GM06990 (cell line): ENCODE data around the gene CLTB.

Source experiments
- DNase-seq: peaks from one replicate; pipeline ENCODE4 v3.0.0-alpha.2; 2011; ENCODE audit not compliant: insufficient read length; ENCODE audit errors: extremely low read depth
- H3K27me3 ChIP-seq: replicated peaks from 2 replicates; pipeline ENCODE4 v1.6.0; 2011; ENCODE audit warnings: low read length; ENCODE audit not compliant: control insufficient read depth, insufficient read depth
- H3K36me3 ChIP-seq: 2 replicates; pipeline ENCODE4 v1.5.1; 2011; ENCODE audit warnings: low read length; ENCODE audit not compliant: control insufficient read depth, insufficient read depth
- H3K4me3 ChIP-seq: replicated peaks from 2 replicates; pipeline ENCODE4 v1.5.1; 2011; ENCODE audit warnings: low read depth, mild to moderate bottlenecking, control low read depth, low read length
- CTCF ChIP-seq: IDR thresholded peaks from 2 replicates; pipeline ENCODE4 v1.5.1; 2011; ENCODE audit warnings: low read length, control low read depth, mild to moderate bottlenecking, inconsistent platforms; ENCODE audit not compliant: insufficient read depth, poor library complexity, severe bottlenecking

CLTB gene

GRCh38 chr5:176353533-176353932 is 62.8 kb downstream of the CLTB start:
- no peak for TF ChIP-seq CTCF
- Histone ChIP-seq H3K36me3 (peaks cover 29% of the 10 kb centered on the region), H3K27me3 (no peaks in the 10 kb centered on the region), H3K4me3 (no peak overlapping the region)
- no peak for DNase-seq

GRCh38 chr5:176352116-176352878 is 64.0 kb downstream of the CLTB start:
- Histone ChIP-seq H3K27me3 (no peaks in the 10 kb centered on the region), H3K36me3 (peaks cover 35% of the 10 kb centered on the region), H3K4me3 (no peak overlapping the region)
- TF ChIP-seq CTCF = no peak
- no peak for DNase-seq

GRCh38 chr5:176350416-176350815 is 65.9 kb downstream of the CLTB start:
- Histone ChIP-seq H3K36me3 (peaks cover 35% of the 10 kb centered on the region), H3K4me3 (no peak overlapping the region), H3K27me3 (no peaks in the 10 kb centered on the region)
- no peak for DNase-seq
- TF ChIP-seq CTCF = no peak

GRCh38 chr5:176342766-176343458 is 73.4 kb downstream of the CLTB start:
- no peak for DNase-seq
- Histone ChIP-seq H3K27me3 (no peaks in the 10 kb centered on the region), H3K36me3 (peaks cover 9% of the 10 kb centered on the region), H3K4me3 (no peak overlapping the region)
- TF ChIP-seq CTCF = no peak
